Fibroblast of pulmonary artery (primary cell): ENCODE results near the gene CACNB1.

Source experiments
- DNase-seq: peaks from one replicate; pipeline ENCODE4 v3.0.0-alpha.2; 2010; ENCODE audit warnings: low read depth
- H3K4me3 ChIP-seq: replicated peaks from 2 replicates; pipeline ENCODE4 v1.5.1; 2011; ENCODE audit warnings: low read depth, mild to moderate bottlenecking, control low read depth, low read length, moderate library complexity
- CTCF ChIP-seq: IDR thresholded peaks from 2 replicates; pipeline ENCODE4 v1.5.1; 2011; ENCODE audit warnings: mild to moderate bottlenecking, control low read depth, low read length, inconsistent platforms; ENCODE audit errors: missing control alignments

CACNB1 gene

DNA sequence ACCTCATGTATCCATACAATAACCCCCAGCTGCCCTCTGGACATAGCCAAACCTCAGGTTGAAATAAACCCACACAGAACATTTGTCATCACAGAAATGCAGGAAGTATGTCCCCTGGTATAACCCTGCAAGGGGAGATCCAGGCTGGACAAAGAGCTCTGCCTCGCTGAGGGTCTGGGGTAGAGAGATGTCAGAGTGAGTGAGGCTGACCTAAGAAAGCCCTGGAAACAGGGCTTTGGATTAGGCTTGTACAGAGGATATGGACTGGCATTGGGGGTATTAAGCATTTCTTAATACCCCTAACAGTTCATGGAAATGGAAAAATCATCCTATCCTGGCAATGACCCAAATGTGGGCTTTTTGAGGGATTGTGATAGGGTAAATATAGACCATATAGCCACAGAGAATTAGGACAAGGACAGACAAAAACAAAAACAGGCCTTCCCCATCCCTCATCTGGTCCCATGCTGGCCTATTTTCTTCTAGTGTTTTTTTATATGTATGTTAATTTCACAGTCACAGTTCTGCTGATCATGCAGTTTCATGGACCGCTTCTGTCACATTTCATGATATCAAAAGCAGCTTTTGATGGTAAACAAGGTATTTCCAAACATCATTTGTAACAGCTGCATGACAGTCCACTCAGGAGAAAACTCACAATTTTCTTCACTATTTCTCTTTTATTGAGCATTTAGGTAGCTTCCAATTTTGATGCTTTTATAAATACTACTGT lies 72.2 kb downstream of the CACNB1 start:
- no peak for TF ChIP-seq CTCF
- no peak overlapping the region for H3K4me3 ChIP-seq

DNA sequence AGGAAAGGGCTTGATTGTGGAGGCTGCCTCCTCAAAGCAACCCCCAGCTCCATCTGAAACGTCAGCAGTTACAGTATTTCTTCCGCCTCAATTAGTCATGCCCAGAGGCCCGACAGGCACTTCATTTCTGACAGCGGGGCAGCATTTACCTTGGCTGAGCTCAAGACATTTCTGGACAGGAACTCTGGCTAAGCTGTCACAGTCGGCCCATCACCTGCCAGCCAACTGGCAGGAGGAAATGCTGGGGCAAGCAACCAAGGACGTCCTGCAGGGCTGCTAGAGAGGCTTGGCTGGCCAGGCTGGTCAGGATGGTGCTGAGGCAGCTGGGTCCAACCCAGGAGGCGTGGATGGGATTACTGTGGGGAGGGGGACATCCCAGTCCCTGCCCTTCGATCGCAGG lies 73.8 kb downstream of the CACNB1 start:
- H3K4me3 ChIP-seq, result no peak overlapping the region
- no peak for TF ChIP-seq CTCF
- DNase-seq, result no peak

More for the DNA sequence above, 72.2 kb downstream of the CACNB1 start:
- no peak for DNase-seq
